Measurements from ENCODE around the gene XYLT1. TPM values are rescaled to one million over a fixed set of nuclear protein-coding genes. Genes with fewer than 3 reads are reported as not detected.

XYLT1 gene
- total and polyA plus RNA-seq, 2 experiments from 2014 or later, result 4.5 to 26.3 TPM

DNA sequence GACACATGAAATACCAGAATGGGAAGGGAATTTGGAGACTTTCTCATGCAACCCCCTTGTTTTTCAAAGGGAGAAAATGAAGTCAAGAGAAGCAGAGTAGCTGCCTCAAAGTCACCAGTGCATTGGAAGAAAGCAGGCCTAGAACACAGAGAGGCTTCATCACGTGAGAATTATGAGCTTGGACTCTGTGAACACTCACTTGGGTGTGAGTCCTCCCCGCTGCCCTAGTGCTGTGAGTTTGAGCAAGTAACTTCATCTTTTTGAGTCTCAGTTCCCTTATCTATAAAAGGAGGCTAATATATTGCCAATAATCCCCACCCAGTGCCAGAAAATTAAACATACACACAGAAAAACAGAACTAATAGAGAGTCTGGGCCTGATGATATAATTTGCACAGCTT, 315.8 kb downstream of the XYLT1 start:
- in situ Hi-C loops (cut with MboI), result loop anchor here (25.0 kb wide), 1 partner anchor 107 kb away; no protein-coding TSS in a partner anchor
- H4K20me1 ChIP-seq (ENCODE audit: insufficient read depth), result no peaks in the 10 kb centered on the region
- 95 to 98% methylated on average over 2 of the region's 2 CpGs for WGBS, 2 experiments (ENCODE audit: low coverage in 1 of 2, low lambda C conversion rate in 2 of 2, missing lambda C conversion rate in 2 of 2)

DNA sequence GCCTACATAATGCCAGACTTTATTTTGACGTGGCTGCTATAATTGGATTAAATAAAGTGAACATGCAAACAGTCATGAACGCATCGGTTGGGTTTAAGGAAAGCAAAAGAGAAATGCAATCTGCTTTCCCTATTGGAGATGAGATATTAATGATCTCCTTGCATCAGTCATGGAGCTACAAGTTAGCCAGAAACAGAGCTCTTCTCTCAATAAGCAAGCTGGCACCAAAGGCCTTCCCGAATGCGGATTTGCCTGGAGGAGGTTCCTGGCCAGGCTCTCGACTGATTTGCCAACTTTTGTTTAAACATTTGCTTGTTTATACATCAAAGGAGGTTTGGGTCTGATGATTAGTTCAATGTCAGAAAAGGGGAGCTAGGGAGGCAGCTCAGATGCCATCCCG, 318.4 kb downstream of the XYLT1 start:
- Histone ChIP-seq H3K9ac (no peak overlapping the region), H3K4me2 (ENCODE audit: unreplicated experiment) (no peak overlapping the region), H2AFZ (no peak overlapping the region), H3K4me1 (ENCODE audit: insufficient read depth) (no peaks in the 10 kb centered on the region), H3K27ac (no peak overlapping the region), H4K20me1 (ENCODE audit: insufficient read depth) (peaks cover 8% of the 10 kb centered on the region; the same call in 1 of the 2 replicates), H3K9me3 (ENCODE audit: low read depth) (no peaks in the 10 kb centered on the region), H3K27me3 (replicated peaks; ENCODE audit: insufficient read depth) (no peaks in the 10 kb centered on the region), H3K79me2 (ENCODE audit: insufficient read depth) (peaks cover 17% of the 10 kb centered on the region; the same call in 1 of the 2 replicates), H3K36me3 (ENCODE audit: low read depth) (peaks cover 4% of the 10 kb centered on the region; the same call in 1 of the 2 replicates), H3K4me3 (no peak overlapping the region), H3F3A (ENCODE audit: insufficient read depth) (no peaks in the 10 kb centered on the region), H3K9me2 (ENCODE audit: insufficient read depth) (no peaks in the 10 kb centered on the region)
- TF ChIP-seq EZH2phosphoT487 (IDR thresholded peaks at IDR 0.05; ENCODE audit: insufficient read depth, low read depth) (no peak), EZH2 (IDR thresholded peaks at IDR 0.05; ENCODE audit: insufficient read depth, poor library complexity, severe bottlenecking) (no peak)
- WGBS, 2 experiments (ENCODE audit: low coverage in 1 of 2, low lambda C conversion rate in 2 of 2, missing lambda C conversion rate in 2 of 2), result 76 to 82% methylated on average over 7 of the region's 7 CpGs
- in situ Hi-C loops (cut with MboI), result loop anchor here (25.0 kb wide), 1 partner anchor 110 kb away; no protein-coding TSS in a partner anchor
- DNase-seq, result no peak

More for the DNA sequence above, 315.8 kb downstream of the XYLT1 start:
- Histone ChIP-seq H3K9ac (no peak overlapping the region), H3K9me3 (ENCODE audit: low read depth) (no peaks in the 10 kb centered on the region), H3K4me3 (no peak overlapping the region), H3K27ac (no peak overlapping the region), H3K4me2 (ENCODE audit: unreplicated experiment) (no peak overlapping the region), H3K4me1 (ENCODE audit: insufficient read depth) (no peaks in the 10 kb centered on the region), H3K36me3 (ENCODE audit: low read depth) (peaks cover 4% of the 10 kb centered on the region; the same call in 1 of the 2 replicates), H2AFZ (no peak overlapping the region), H3K27me3 (replicated peaks; ENCODE audit: insufficient read depth) (no peaks in the 10 kb centered on the region), H3K79me2 (ENCODE audit: insufficient read depth) (peaks cover 11% of the 10 kb centered on the region; the same call in 1 of the 2 replicates), H3F3A (ENCODE audit: insufficient read depth) (no peaks in the 10 kb centered on the region), H3K9me2 (ENCODE audit: insufficient read depth) (no peaks in the 10 kb centered on the region)
- no peak for DNase-seq
- TF ChIP-seq EZH2 (IDR thresholded peaks at IDR 0.05; ENCODE audit: insufficient read depth, poor library complexity, severe bottlenecking), result no peak
- TF ChIP-seq EZH2phosphoT487 (IDR thresholded peaks at IDR 0.05; ENCODE audit: insufficient read depth, low read depth), result no peak

DNA sequence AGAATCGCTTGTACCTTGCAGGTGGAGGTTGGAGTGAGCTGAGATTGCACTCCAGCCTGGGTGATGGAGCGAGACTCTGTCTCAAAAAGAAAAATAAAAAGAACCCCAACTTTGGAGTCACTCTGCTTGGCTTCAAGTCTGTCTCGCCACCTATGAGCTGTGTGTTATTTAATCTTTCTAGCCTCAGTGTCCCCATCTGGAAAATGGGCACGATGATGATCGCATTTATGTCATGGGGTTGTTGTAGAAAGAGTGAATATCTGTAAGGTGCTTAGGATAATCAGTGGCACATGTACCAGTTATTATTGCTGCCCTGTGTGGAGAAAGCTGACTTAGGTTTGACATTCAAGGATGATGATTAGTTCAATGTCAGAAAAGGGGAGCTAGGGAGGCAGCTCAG, 319.4 kb downstream of the XYLT1 start:
- Histone ChIP-seq H4K20me1 (ENCODE audit: insufficient read depth) (peaks cover 8% of the 10 kb centered on the region; the same call in 1 of the 2 replicates), H3K9me2 (ENCODE audit: insufficient read depth) (no peaks in the 10 kb centered on the region), H3K27ac (no peak overlapping the region), H3K9ac (no peak overlapping the region), H3K4me3 (no peak overlapping the region), H3K4me2 (ENCODE audit: unreplicated experiment) (no peak overlapping the region), H3F3A (ENCODE audit: insufficient read depth) (no peaks in the 10 kb centered on the region), H2AFZ (no peak overlapping the region), H3K36me3 (ENCODE audit: low read depth) (peaks cover 4% of the 10 kb centered on the region; the same call in 1 of the 2 replicates), H3K79me2 (ENCODE audit: insufficient read depth) (peaks cover 17% of the 10 kb centered on the region; the same call in 1 of the 2 replicates), H3K4me1 (ENCODE audit: insufficient read depth) (no peaks in the 10 kb centered on the region), H3K27me3 (replicated peaks; ENCODE audit: insufficient read depth) (no peaks in the 10 kb centered on the region), H3K9me3 (ENCODE audit: low read depth) (no peaks in the 10 kb centered on the region)
- in situ Hi-C loops (cut with MboI), result loop anchor here (25.0 kb wide), 1 partner anchor 111 kb away; no protein-coding TSS in a partner anchor
- no peak for TF ChIP-seq EZH2phosphoT487 (IDR thresholded peaks at IDR 0.05; ENCODE audit: insufficient read depth, low read depth)
- no peak for TF ChIP-seq EZH2 (IDR thresholded peaks at IDR 0.05; ENCODE audit: insufficient read depth, poor library complexity, severe bottlenecking)
- no peak for DNase-seq
- 98 to 99% methylated on average over 5 of the region's 5 CpGs for WGBS, 2 experiments (ENCODE audit: low coverage in 1 of 2, low lambda C conversion rate in 2 of 2, missing lambda C conversion rate in 2 of 2)

DNA sequence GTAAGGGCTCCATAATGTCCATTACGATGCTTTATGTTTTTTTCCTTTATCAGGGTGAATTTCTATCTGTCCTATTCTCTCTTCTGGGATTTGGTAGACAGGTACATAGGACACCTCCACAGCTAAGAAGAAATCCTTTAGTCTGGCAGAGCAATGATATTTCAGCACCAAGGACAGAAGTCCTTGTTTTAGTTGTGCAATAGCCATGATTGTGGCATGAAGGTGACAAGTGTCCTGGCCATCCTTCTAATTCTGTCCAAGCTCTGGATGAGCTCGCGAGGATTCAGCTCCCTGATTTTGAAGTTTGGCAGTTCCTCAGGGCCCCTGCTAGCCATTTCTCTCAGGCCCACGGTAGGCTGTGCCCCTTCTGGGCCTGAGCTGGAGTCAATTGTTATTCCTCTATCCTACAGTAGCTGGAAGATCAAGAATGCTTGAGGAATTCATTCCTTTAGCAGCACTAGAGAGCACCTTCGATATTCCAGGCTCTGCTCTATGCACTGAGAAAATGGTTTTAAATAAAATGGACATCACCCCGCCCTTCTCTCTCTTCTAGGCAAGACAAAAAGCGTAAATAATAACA, 320.8 kb downstream of the XYLT1 start:
- DNase-seq, result peak; percentile 12
- Histone ChIP-seq H3K9me2 (ENCODE audit: insufficient read depth) (no peaks in the 10 kb centered on the region), H3K9ac (no peak overlapping the region), H3F3A (ENCODE audit: insufficient read depth) (no peaks in the 10 kb centered on the region), H3K4me3 (no peak overlapping the region), H4K20me1 (ENCODE audit: insufficient read depth) (peaks cover 8% of the 10 kb centered on the region; the same call in 1 of the 2 replicates), H3K27ac (no peak overlapping the region), H3K4me2 (ENCODE audit: unreplicated experiment) (no peak overlapping the region), H3K4me1 (ENCODE audit: insufficient read depth) (no peaks in the 10 kb centered on the region), H3K79me2 (ENCODE audit: insufficient read depth) (peaks cover 17% of the 10 kb centered on the region; the same call in 1 of the 2 replicates), H3K27me3 (replicated peaks; ENCODE audit: insufficient read depth) (no peaks in the 10 kb centered on the region), H3K9me3 (ENCODE audit: low read depth) (no peaks in the 10 kb centered on the region), H2AFZ (no peak overlapping the region), H3K36me3 (ENCODE audit: low read depth) (peaks cover 4% of the 10 kb centered on the region; the same call in 1 of the 2 replicates)
- WGBS, 2 experiments (ENCODE audit: low coverage in 1 of 2, low lambda C conversion rate in 2 of 2, missing lambda C conversion rate in 2 of 2), result 97 to 98% methylated on average over 7 of the region's 7 CpGs
- in situ Hi-C loops (cut with MboI), result loop anchor here (25.0 kb wide), 1 partner anchor 112 kb away; no protein-coding TSS in a partner anchor
- TF ChIP-seq EZH2phosphoT487 (IDR thresholded peaks at IDR 0.05; ENCODE audit: insufficient read depth, low read depth) (no peak), EZH2 (IDR thresholded peaks at IDR 0.05; ENCODE audit: insufficient read depth, poor library complexity, severe bottlenecking) (no peak)
